SK-N-SH treated with all-trans-retinoic acid at 6 μM for 48 hours (cell line): ENCODE measurements around the gene MXRA7.

Experiments used
- ARNTL ChIP-seq: fragments of 450-650 bp; formaldehyde crosslinking; IDR thresholded peaks from 2 replicates; pipeline ENCODE4 v1.5.0; 2020; ENCODE audit warnings: low read depth, mild to moderate bottlenecking, moderate library complexity, borderline replicate concordance
- PPARA ChIP-seq: fragments of 250-450 bp; sonication (Bioruptor Pico); IDR thresholded peaks from 2 replicates; pipeline ENCODE4 v1.5.0; 2020; ENCODE audit warnings: mild to moderate bottlenecking, borderline replicate concordance
- TOX ChIP-seq: fragments of 250-450 bp; sonication (Bioruptor Pico); IDR thresholded peaks from 2 replicates; pipeline ENCODE4 v1.8.0; 2021; ENCODE audit warnings: mild to moderate bottlenecking, moderate library complexity, borderline replicate concordance
- ZFP3 ChIP-seq: fragments of 250-450 bp; sonication (Bioruptor Pico); IDR thresholded peaks from 2 replicates; pipeline ENCODE4 v1.5.0; 2020; ENCODE audit warnings: mild to moderate bottlenecking, moderate library complexity
- ZFP30 ChIP-seq: fragments of 450-650 bp; formaldehyde crosslinking; IDR thresholded peaks from 2 replicates; pipeline ENCODE4 v1.5.0; 2022; ENCODE audit warnings: mild to moderate bottlenecking, moderate library complexity
- TF ChIP-seq, protein P1 (sequence below): fragments of 250-450 bp; sonication (Bioruptor Pico); IDR thresholded peaks from 2 replicates; pipeline ENCODE4 v1.8.0; 2020; ENCODE audit warnings: mild to moderate bottlenecking, moderate library complexity, borderline replicate concordance

DNA sequence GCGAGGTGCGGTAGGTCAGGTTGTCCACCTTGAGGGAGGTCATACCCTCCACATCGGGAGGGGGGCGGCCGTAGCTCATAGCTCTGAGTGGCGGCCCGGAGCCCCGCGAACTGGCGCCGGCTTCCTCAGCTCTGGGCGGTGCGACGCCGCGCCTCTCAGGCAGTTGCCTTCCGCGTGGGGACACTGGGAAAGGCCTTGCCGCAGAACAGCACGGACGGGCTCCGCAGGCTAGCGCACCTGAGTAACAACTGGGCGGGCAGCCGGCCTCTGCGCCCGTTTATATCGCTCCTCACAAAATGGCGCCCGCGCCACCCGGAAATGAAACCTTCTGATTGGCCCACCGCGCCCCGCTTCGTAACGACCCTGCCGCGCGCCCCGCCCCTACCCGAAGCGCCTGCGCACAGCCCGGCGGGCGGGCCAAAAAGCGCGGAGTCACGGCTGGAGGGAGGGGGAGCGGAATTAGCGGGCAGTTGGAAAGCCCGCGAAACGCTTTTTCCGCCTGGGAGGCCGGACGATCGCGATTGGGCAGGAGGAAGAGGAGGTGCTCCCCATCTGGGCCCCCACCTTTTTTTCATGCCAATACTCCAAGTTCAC is 26.4 kb upstream of the MXRA7 start, which contains the start of gene SRSF2:
- TF ChIP-seq ZFP3, result 0 out of 2 replicates have a peak, but pooled peaks have one; percentile 16
- TF ChIP-seq, protein P1, sequence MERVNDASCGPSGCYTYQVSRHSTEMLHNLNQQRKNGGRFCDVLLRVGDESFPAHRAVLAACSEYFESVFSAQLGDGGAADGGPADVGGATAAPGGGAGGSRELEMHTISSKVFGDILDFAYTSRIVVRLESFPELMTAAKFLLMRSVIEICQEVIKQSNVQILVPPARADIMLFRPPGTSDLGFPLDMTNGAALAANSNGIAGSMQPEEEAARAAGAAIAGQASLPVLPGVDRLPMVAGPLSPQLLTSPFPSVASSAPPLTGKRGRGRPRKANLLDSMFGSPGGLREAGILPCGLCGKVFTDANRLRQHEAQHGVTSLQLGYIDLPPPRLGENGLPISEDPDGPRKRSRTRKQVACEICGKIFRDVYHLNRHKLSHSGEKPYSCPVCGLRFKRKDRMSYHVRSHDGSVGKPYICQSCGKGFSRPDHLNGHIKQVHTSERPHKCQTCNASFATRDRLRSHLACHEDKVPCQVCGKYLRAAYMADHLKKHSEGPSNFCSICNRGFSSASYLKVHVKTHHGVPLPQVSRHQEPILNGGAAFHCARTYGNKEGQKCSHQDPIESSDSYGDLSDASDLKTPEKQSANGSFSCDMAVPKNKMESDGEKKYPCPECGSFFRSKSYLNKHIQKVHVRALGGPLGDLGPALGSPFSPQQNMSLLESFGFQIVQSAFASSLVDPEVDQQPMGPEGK (CRISPR knock-in tag), result no peak
- no peak for TF ChIP-seq PPARA (CRISPR knock-in tag)
- TF ChIP-seq ZFP30 (CRISPR knock-in tag), result 0 out of 2 replicates have a peak, but pooled peaks have one; percentile 26
- TF ChIP-seq ARNTL, result no peak
- TF ChIP-seq TOX (CRISPR knock-in tag), result no peak
